Measurements from ENCODE around the gene WDR7. TPM values are rescaled to one million over a fixed set of nuclear protein-coding genes. Genes with fewer than 3 reads are reported as not detected.

Gene WDR7
- total and polyA plus RNA-seq, 10 of the 15 experiments (the other 5 are each of a cell fraction or from before 2014, with no cell fraction given), result 2.8 to 16.5 (median 11.7) TPM

GRCh38 chr18:57057890-57058289, 406.7 kb downstream of the WDR7 start (continued):
- TF ChIP-seq E2F8 (IDR thresholded peaks at IDR 0.05; ENCODE audit: low read depth, partially characterized antibody), result no peak
- no peak for TF ChIP-seq SRF (IDR thresholded peaks at IDR 0.05; ENCODE audit: low read depth in 2 of 2, low read length in 2 of 2)
- no peak for TF ChIP-seq NFYA (IDR thresholded peaks at IDR 0.05; ENCODE audit: borderline replicate concordance, low read depth, low read length)
- TF ChIP-seq BHLHE40 (IDR thresholded peaks at IDR 0.05; ENCODE audit: borderline replicate concordance in 1 of 2, low read depth in 2 of 2, low read length in 1 of 2), result peak in 1 of 2 experiments; percentile 64; a peak in 2 of 4 replicates
- no peak for TF ChIP-seq POLR2A (IDR thresholded peaks at IDR 0.05; ENCODE audit: low read depth, low read length)
- no peak for TF ChIP-seq HDAC2 (IDR thresholded peaks at IDR 0.05)
- peak; percentile 75 for TF ChIP-seq IKZF1 (conservative IDR thresholded peaks at IDR 0.05)
- TF ChIP-seq IRF3 (IDR thresholded peaks at IDR 0.05), result no peak
- TF ChIP-seq BRCA1 (IDR thresholded peaks at IDR 0.05; ENCODE audit: low read depth, low read length), result no peak
- TF ChIP-seq ATF3 (IDR thresholded peaks at IDR 0.05; ENCODE audit: borderline replicate concordance, extremely low read depth, low read depth, low read length), result no peak
- no peak for TF ChIP-seq RFX5 (IDR thresholded peaks at IDR 0.05; ENCODE audit: low read depth, low read length)
- TF ChIP-seq SP1 (IDR thresholded peaks at IDR 0.05; ENCODE audit: low read depth, low read length), result no peak
- TF ChIP-seq KLF5 (IDR thresholded peaks at IDR 0.05; ENCODE audit: partially characterized antibody), result no peak
- no peak for TF ChIP-seq PBX3 (IDR thresholded peaks at IDR 0.05; ENCODE audit: insufficient replicate concordance, low read depth, low read length)
- TF ChIP-seq MYB (IDR thresholded peaks at IDR 0.05; ENCODE audit: borderline replicate concordance, low read depth, low read length), result no peak
- no peak for TF ChIP-seq GATAD2B (conservative IDR thresholded peaks at IDR 0.05; ENCODE audit: low read depth)
- TF ChIP-seq PAX5 (IDR thresholded peaks at IDR 0.05; ENCODE audit: borderline replicate concordance, low read depth, low read length), result peak; percentile 26; the same call in 1 of the 2 replicates
- no peak for TF ChIP-seq ZNF592 (IDR thresholded peaks at IDR 0.05)
- TF ChIP-seq BCL11A (IDR thresholded peaks at IDR 0.05; ENCODE audit: low read depth, low read length), result peak; percentile 79
- no peak for TF ChIP-seq HDGF (IDR thresholded peaks at IDR 0.05)
- TF ChIP-seq HSF1 (IDR thresholded peaks at IDR 0.05; ENCODE audit: low read depth, low read length), result no peak
